HG03196 (cell line): ENCODE data around the gene TXLNA.

ENCODE experiments used
- ATAC-seq: cut with Tn5 transposase; IDR thresholded peaks from one replicate; pipeline ENCODE4 v1.9.1; 2021; ENCODE audit not compliant: unreplicated experiment

TXLNA gene

GRCh38 chr1:32182060-32182459 is 2.6 kb downstream of the TXLNA start:
- ATAC-seq: no peak

GRCh38 chr1:32184650-32185049 is 5.2 kb downstream of the TXLNA start:
- no peak for ATAC-seq

- no peak for ATAC-seq
Observed at GRCh38 chr1:32186077-32186476, 6.6 kb downstream of the TXLNA start.

GRCh38 chr1:32186491-32186890 is 7.0 kb downstream of the TXLNA start:
- ATAC-seq: no peak

- ATAC-seq: no peak
Observed at GRCh38 chr1:32187850-32188249, 8.4 kb downstream of the TXLNA start.

GRCh38 chr1:32192220-32192948 is 12.9 kb downstream of the TXLNA start:
- no peak for ATAC-seq

- no peak for ATAC-seq
Observed at GRCh38 chr1:32194984-32195383, 15.5 kb downstream of the TXLNA start.

GRCh38 chr1:32195531-32195930 is 16.1 kb downstream of the TXLNA start:
- no peak for ATAC-seq

GRCh38 chr1:32195972-32196823 is 16.7 kb downstream of the TXLNA start:
- no peak for ATAC-seq

GRCh38 chr1:32197074-32197473 is 17.6 kb downstream of the TXLNA start:
- no peak for ATAC-seq

- no peak for ATAC-seq
Observed at GRCh38 chr1:32197837-32198236, 18.4 kb downstream of the TXLNA start.

GRCh38 chr1:32198237-32199042 is 19.0 kb downstream of the TXLNA start:
- no peak for ATAC-seq

- ATAC-seq: no peak
Observed at GRCh38 chr1:32199043-32199716, 19.7 kb downstream of the TXLNA start.

GRCh38 chr1:32199717-32200072 is 20.2 kb downstream of the TXLNA start:
- no peak for ATAC-seq

- no peak for ATAC-seq
Observed at GRCh38 chr1:32200226-32201010, 20.9 kb downstream of the TXLNA start, which contains the start of gene CCDC28B. CCDC28B (plus strand) TSS chr1:32200595; CDS start chr1:32201936, 1,341 bp downstream.

GRCh38 chr1:32201011-32201855 is 21.8 kb downstream of the TXLNA start:
- ATAC-seq: no peak

- ATAC-seq: no peak
Observed at GRCh38 chr1:32204943-32205361, 25.5 kb downstream of the TXLNA start.

- no peak for ATAC-seq
Observed at GRCh38 chr1:32205401-32206370, 26.2 kb downstream of the TXLNA start, which contains the start of gene IQCC. IQCC (plus strand) TSS chr1:32205671; CDS start chr1:32205682, 11 bp downstream.
